Limb (tissue), 2 donors: ENCODE results near the gene TFAP2C.
"Not testable (repeated sequence)": the region's sequence is repeated elsewhere in the genome, so short reads cannot be mapped to it uniquely, and the experiment has no call there.

Experiments
- DNase-seq, 2 donors: peaks; one replicate each; pipeline ENCODE4 v3.0.0-alpha.2; 2016; ENCODE audit errors: extremely low spot score in 2 of 2

The TFAP2C gene

DNA sequence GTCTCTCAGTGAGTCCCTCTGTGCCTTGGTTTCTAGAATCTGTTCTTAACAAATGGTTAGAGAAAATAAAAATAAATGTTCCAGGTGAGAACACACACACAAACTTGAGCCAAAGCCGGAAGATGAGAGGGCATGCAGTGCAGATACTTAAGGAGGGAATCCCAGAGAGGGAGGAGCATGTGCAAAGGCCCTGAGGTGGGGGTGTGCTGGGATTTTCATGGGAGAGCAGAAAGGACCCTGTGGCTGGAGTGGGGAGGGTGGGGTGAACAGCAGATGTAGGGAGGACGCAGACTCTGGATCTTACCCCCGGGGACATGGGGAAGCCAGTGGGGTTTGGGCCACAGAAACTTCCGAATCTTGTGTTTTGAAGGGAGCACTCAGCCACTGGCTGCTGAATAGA lies 17.5 kb downstream of the TFAP2C start:
- DNase-seq: no peak

DNA sequence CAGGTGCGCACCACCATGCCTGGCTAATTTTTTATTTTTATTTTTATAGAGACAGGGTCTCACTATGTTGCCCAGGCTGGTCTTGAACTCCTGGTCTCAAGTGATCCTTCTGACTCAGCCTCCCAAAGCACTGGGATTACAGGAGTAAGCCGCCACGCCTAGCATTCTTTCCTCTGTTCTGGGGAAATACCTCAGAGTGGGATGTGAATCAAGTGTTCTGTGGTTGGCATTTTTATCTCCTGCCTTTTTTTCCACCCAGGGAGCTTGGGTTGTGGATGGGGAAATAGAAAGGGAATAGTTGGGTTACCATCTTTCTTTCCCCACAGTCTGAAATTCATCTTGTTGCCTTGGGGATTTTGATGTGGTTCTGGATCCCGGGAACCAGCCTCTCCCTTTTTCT lies 24.1 kb downstream of the TFAP2C start:
- no peak for DNase-seq

DNA sequence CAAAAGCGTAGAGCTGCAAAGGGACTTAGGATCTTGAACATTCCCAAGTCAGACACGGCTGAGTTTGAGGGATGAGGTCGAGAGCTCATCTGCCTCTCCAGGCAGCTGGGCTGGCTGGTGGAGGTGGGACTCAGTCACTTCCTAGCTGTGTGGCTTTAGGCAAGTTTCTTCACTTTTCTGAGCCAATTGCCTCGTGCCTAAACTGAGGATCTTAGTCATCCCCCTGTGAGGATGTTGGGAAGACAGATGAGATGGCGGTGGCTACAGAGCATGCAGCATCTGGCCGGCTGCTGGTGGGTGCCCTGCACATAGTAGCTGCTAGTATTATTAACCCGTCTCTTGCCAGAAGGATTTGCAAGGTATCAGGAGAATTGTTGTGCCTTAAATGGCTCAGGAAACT lies 27.5 kb downstream of the TFAP2C start:
- DNase-seq: no peak

DNA sequence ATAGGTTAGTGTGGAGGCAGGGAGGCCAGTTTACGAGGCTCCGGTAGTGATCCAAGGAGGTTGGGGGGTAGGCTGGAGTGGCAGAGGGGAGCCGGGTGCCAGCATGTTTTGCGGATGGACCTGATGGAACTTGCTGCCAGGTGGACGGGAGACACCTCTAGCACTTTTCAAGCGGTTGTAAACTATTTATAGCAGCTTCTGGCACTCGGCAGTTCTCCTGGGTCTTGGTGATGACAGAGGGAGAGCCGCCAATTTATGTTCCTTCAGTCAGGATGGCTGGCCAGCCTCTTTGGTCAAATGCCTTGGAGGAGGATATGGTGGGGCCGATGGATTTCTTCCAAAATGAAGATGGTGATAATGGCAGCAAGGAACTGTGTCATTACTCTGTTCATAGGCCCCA lies 28.8 kb downstream of the TFAP2C start:
- no peak for DNase-seq

DNA sequence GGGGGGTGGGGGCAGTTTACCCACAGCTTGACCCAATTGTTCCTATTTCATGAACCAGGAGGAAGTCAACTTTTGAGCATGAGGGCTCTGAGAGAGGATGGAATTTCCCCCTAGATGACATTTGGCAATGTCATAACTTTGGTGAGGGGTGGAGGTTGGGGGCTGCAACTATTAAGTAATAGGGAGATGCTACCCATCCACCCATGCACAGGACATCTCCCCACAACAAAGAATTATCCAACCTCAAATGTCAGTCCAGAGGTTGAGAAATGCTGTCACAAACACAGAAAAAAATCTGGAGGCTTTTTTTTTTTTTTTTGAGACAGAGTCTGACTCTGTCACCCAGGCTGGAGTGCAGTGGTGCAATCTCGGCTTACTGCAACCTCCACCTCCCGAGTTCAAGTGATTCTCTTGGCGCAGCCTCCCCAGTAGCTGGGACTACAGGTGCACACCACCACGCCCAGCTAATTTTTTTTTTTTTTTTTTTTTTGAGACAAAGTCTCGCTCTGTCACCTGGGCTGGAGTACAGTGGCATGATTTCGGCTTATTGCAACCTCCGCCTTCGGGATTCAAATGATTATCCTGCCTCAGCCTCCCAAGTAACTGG lies 29.3 kb downstream of the TFAP2C start:
- not testable (repeated sequence) for DNase-seq

DNA sequence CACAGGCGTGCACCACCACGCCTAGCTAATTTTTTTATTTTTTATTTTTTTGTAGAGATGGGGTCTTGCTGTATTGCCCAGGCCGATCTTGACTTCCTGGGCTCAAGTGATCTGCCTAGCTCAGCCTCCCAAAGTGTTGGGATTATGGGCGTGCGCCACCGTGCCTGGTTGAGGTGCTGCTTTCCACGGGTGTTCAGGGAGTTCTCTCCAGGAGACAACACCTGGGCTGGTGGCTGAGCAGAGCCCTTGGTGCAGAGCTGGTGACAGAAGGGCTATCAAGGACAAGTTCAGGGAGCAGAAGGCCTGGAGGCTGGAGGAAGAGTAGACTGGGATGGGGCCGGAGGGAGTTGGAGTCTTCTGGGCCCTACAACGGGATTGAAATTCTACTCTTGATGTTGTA lies 34.6 kb downstream of the TFAP2C start:
- no peak for DNase-seq

DNA sequence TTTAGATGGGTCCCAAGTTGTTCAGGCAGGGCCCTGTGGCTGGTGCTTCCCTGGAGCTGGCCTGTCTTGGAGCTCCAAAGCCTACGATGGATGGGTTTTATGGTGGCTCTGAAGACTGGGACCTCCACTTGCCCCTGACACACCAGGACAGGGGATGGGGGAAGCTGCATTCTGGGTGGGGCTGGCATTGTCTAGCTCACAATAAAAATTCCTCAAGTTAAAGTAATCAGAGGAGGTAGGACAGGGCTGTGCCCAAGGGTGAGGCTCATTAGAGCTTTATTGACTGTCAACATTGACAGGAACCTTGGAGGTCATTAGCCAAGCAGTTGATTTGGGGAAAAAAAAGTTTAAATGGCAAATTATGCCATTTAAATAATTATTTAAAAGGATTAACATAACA lies 35.7 kb downstream of the TFAP2C start:
- DNase-seq: no peak

DNA sequence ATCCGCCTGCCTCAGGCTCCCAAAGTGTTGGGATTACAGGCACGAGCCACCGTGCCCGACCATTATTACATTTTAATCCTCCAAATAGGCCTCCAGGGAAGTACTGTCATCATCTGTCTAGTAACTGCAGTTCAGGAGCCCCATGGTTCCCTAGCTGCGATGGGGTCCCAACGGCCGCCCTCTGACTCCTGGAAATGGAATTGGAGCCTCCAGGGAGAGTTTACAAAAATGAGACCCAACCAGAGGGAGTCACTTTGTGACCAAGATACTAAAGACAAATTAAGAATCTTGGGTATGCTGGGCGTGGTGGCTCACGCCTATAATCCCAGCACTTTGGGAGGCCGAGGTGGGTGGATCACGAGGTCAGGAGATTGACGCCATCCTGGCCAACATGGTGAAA lies 36.7 kb downstream of the TFAP2C start:
- DNase-seq: no peak

DNA sequence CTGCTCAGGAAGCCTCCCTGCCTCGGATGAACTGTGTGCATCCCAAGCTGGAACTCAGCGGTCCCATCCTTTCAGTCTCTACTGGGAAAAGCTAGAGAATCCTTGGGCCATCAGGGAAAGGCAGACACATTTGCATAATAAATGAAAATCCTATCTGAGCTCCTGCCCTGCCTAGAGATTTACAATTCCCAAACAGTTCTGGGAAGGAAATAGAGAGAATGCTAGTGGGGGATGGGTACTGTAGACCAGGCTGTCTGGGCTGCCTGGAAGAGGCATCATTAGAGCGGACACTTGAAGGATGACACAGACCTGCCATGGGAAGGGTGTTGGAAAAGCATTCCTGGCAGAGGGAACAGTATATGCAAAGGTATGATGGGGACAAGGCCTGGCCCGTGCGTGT lies 44.3 kb downstream of the TFAP2C start:
- DNase-seq: no peak

DNA sequence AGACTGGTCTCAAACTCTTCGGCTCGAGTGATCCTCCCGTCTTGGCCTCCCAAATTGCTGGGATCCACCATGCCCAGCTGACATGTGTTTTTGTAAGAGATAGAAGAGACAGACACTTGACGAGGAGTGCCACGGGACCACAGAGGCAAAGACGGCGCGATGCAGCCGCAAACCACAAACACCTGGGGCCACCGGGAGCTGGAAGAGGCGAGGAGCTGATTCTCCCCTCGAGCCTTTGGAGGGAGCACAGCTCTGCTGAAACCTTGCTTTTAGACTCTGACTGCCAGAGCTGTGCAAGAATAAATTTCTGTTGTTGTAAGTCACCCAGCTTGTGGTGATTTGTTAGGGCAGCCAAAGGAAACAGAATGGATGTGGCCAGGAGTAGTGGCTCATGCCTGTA lies 46.9 kb downstream of the TFAP2C start:
- DNase-seq: no peak

DNA sequence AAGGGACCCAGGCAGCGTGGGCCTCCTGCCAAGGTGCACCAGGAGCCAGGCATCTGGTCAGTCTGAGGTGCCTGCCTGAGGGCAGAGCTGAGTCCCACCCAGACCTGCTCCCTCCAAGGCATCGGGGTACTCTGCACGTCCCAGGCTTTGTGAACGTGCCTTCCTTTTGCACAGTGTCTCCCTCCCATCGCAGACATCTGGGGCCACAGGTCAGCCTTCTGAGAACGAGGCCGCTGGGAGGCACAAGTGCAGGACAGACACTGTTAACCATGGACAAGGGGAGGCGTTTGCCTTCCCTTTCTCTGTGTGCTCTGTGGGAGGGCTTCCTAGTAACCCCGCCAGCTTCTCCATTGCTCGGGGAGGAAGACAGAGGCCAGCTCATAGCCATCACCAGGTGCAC lies 47.6 kb downstream of the TFAP2C start:
- DNase-seq: no peak

DNA sequence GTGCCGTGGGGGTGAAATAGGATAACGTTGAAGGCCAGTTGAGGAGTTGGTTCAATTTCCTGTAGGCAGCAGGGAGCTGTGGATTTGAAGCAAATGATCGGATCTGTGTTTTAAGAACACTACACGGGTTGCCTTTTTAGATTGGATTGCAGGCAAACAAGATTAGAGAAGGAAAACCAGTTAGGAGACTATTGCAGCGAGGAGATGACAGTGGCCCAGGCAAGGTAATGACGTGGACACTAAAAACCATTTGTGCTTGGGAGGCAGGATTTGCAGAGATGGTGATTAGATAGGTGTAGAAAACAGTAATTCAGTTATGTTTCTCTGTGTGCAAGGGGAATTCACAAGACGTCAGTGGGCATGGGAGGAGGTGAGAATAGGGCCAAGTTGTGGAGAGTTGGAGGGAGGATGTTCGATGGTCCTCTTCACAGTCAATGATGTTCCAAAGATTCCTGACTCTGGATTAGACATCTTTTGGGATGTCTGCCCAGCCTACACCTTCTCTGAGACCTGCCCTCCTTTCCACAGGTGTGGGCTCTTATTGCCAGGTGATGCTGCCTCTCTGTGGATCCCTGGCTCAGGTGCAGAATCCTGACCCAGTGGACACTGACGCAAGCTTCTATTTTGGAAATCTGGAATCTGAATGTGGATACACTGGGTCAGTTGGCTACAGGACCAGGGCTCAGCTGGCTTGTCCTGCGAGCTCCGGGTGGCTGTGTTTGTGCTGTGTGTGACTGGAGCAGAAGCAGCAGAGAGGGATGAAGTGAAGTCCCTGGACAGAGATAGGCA lies 54.2 kb downstream of the TFAP2C start:
- no peak for DNase-seq

DNA sequence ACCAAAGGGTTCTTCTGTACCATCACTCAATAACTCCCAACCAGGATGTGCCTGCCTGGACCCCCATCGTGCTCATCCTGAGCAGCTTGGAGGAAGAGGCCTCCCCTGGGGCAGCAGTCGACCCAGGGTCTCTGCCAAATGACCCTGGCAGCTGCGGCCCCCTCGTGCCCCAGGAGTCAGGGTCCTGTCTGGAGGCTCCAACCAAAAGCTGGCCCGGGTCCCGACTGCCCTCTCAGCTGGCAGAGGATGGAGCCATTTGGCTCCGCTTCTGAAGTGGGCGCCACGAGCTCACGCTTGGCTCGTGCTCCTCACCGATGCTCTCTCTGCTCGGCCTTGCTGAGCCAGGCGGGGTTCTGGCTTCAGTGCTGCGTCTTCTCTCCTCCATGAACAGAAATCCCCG lies 56.8 kb downstream of the TFAP2C start:
- DNase-seq: no peak

DNA sequence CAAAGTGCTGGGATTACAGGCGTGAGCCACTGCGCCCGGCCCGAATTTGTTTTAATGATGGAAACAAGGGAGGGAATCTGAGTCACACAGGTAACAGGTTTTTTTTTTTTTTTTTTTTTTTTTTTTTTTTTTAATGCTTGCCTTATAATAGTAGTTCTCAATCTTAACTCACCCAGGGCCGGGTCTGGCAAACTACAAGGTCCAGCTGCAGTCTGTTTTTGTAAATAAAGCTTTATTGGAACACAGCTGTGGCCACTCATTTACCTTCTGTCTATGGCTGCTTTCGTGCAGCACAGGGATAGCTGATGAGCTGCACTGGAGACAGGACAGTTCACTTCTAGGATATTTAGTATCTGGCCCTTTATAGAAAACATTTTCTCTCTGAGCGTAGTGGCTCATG lies 58.0 kb downstream of the TFAP2C start:
- DNase-seq: no peak

DNA sequence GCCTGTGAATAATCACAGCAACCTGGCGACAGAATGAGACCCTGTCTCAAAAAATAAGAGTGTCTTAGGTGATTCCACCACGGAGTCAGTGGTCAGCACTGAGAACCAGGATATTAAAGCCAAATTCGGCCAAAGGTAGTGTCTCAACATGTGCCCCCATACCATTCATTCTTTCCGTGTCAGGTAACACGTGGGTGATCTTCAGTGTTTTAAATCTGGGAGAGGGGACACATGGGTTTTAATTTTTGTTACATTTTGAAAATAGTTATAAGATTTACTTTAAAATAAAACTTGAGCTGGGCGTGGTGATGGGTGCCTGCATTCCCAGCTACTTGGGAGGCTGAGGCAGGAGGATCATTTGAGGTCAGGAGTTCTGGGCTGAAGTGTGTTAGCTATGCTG lies 59.0 kb downstream of the TFAP2C start:
- DNase-seq: no peak
